ENCODE measurements around the gene MEOX2.

Gene MEOX2

DNA sequence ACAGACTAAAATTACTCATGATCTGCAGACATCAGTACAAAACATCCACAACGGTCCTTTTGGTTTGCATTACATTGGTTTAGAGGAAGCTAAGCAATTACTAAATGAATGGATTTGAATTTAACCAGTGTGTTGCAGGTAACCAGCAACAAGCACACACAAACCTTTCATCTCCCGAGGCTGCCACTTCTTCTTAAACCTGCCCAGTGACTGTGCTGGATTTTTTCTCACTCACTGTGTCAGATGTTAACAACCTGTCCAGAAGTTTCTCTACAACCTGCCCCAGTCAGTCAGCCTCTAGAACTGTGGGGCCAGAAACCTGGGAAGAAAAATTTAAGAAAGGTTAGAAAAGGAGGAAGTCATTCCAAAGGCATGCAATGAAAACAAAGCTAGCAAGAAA is 2.4 kb upstream of the MEOX2 start:
- no peak overlapping the region for H3K27ac ChIP-seq (ENCODE audit: low read length)

DNA sequence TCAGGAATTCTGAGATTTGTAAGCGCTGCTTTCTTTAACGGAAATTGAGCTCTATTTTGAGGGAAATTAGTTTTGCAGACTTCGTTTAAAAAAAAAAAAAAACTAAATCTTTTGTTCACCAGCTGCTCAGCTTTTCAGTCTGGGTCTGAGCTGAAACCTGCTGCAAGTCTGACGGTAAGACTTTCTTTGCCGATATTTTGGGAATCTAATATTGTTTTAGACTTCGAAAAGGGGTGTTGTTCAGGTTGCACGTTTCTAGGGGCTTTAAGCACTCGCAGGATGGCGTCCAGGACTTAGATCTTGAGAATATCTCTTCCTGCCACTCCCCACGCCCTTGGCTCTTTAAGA is 1.8 kb upstream of the MEOX2 start:
- Histone ChIP-seq H3K9me3 (ENCODE audit: control insufficient read depth in 1 of 2, low read length in 2 of 2) (no peaks in the 10 kb centered on the region), H3K27ac (ENCODE audit: low read length) (no peak overlapping the region), H3K4me1 (ENCODE audit: control insufficient read depth in 1 of 2, insufficient read depth in 2 of 2, low read length in 2 of 2) (peaks cover 0 to 15% of the 10 kb centered on the region in 2 donors), H3K4me3 (ENCODE audit: low read depth in 1 of 2, low read length in 2 of 2) (peak overlapping the region; percentile 68 to 69), H3K36me3 (ENCODE audit: control insufficient read depth in 1 of 2, insufficient read depth in 2 of 2, low read length in 2 of 2) (no peaks in the 10 kb centered on the region), H3K27me3 (ENCODE audit: low read depth, low read length) (peaks cover 21% of the 10 kb centered on the region)

More for the DNA sequence above, 2.4 kb upstream of the MEOX2 start:
- no peaks in the 10 kb centered on the region for H3K9me3 ChIP-seq (ENCODE audit: control insufficient read depth in 1 of 2, low read length in 2 of 2)
- H3K4me3 ChIP-seq (ENCODE audit: low read depth in 1 of 2, low read length in 2 of 2), result peak overlapping the region in 1 of 2 donors; percentile 69
- peaks cover 21% of the 10 kb centered on the region for H3K27me3 ChIP-seq (ENCODE audit: low read depth, low read length)
- peaks cover 0 to 15% of the 10 kb centered on the region in 2 donors for H3K4me1 ChIP-seq (ENCODE audit: control insufficient read depth in 1 of 2, insufficient read depth in 2 of 2, low read length in 2 of 2)
- H3K36me3 ChIP-seq (ENCODE audit: control insufficient read depth in 1 of 2, insufficient read depth in 2 of 2, low read length in 2 of 2), result no peaks in the 10 kb centered on the region

DNA sequence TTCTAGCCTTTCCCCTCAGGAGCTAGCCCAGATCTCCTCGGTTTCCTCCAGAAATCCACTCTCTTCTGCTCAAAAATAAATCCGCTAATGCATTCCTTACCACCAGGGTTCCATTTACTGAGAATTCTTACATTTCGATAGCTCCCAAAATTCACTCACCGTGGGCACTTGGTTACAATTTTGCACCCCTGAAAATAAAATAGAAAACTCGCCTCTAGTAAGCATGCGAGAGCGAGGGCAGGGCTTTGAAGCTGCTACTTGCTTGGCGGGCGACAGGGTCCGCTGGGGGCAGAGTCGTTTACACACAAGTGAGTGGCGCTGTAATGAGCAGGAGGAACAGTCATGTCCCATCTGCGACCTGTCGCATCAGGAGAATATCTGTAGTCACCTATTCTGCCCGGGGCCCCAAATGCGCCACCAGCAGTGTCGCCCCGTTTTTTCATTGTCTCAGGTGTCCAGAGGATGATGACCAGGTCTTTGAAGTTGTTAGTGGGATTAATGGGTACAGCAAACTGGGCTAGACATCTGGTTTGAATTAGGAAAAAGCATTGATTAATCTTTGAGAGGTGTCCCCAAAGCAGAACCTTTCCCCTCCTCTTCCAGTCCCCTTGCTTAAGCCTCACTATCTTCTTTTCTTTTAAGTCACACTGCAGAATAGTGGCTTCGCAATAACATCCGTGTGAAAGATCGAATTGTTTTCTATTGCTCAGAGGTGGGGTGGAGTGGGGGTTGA is 1.2 kb upstream of the MEOX2 start:
- no peaks in the 10 kb centered on the region for H3K9me3 ChIP-seq (ENCODE audit: control insufficient read depth in 1 of 2, low read length in 2 of 2)
- peak overlapping the region; percentile 68 to 69 for H3K4me3 ChIP-seq (ENCODE audit: low read depth in 1 of 2, low read length in 2 of 2)
- H3K4me1 ChIP-seq (ENCODE audit: control insufficient read depth in 1 of 2, insufficient read depth in 2 of 2, low read length in 2 of 2), result peaks cover 0 to 15% of the 10 kb centered on the region in 2 donors
- H3K27ac ChIP-seq (ENCODE audit: low read length), result no peak overlapping the region
- H3K36me3 ChIP-seq (ENCODE audit: control insufficient read depth in 1 of 2, insufficient read depth in 2 of 2, low read length in 2 of 2), result no peaks in the 10 kb centered on the region
- peaks cover 21% of the 10 kb centered on the region for H3K27me3 ChIP-seq (ENCODE audit: low read depth, low read length)

DNA sequence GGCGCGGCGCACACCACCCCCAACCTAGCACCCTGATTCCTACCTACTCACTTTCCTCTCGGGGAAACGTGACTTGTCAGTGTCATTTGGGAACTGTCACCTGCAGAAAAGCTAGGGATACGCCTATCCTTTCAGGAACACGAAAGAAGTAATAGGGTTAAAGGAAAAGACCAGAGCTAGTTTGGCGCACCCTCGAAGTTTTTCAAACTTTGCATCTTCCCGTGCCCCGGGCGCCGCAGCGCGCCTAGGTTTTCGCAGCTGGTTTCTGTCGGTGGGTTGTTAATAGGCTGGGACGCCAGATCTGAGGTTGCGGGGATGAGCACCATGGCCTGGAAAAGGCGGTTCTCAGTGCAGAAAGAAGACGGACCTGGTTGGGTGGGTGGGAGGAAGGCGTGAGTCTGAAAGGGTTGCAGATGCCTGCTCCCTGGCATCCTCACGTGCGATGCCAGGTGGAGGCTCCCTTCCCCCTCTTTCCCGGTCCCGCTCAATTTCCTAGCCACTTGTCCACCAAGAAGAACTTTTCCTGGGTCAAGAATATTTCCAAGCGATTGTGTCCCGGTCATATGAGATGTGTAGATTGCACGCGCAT is 568 bp upstream of the MEOX2 start:
- H3K27me3 ChIP-seq (ENCODE audit: low read depth, low read length), result peaks cover 21% of the 10 kb centered on the region
- H3K36me3 ChIP-seq (ENCODE audit: control insufficient read depth in 1 of 2, insufficient read depth in 2 of 2, low read length in 2 of 2), result no peaks in the 10 kb centered on the region
- H3K9me3 ChIP-seq (ENCODE audit: control insufficient read depth in 1 of 2, low read length in 2 of 2), result no peaks in the 10 kb centered on the region
- peaks cover 0 to 15% of the 10 kb centered on the region in 2 donors for H3K4me1 ChIP-seq (ENCODE audit: control insufficient read depth in 1 of 2, insufficient read depth in 2 of 2, low read length in 2 of 2)
- peak overlapping the region; percentile 68 to 69 for H3K4me3 ChIP-seq (ENCODE audit: low read depth in 1 of 2, low read length in 2 of 2)
- H3K27ac ChIP-seq (ENCODE audit: low read length), result no peak overlapping the region

DNA sequence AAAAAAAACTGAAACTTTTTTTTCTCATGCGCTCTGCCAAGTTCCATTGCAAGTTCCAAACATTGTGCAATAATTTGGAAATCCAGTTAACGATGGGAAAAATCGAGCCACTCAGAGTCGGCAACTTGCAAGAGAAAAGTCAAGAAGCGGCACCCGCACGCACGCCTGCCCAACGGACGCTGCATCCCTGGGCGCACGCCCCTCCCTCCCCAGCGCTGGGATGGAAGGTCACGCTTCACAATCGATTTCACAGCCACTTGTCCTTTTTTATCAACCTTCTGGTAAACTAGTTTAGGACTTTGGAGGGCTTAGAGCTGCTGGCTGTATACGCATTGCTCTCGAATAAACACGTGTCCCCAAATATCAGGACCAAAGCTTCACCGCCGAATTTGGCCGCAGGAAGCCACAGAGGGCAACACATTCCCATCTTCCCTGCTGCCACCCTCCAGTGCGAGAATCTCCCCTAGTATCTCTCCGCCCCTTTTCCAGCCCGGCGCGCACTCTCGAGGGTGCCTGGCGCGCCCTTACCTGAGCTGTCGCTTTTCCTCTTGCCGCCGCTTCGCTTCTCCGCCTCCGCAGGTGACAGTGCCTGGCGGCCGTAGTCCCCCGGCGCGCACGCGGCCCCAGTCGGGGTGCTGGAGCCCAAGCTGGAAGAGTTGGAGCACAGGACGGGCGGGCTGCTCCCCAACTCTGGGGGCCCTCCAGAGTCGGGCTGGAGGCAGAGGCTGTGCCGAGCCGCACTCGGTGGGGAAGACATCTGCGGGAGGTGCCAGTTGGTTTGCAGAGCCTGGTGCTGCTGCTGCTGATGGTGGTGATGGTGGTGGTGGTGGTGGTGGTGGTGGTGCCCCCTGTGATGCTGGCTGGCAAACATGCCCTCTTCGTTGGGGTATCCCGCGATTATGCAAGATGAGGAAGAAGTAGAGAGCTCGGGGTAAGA is 857 bp downstream of the MEOX2 start:
- Histone ChIP-seq H3K4me1 (ENCODE audit: control insufficient read depth in 1 of 2, insufficient read depth in 2 of 2, low read length in 2 of 2) (peaks cover 0 to 15% of the 10 kb centered on the region in 2 donors), H3K27ac (ENCODE audit: low read length) (peak overlapping the region; percentile 57), H3K36me3 (ENCODE audit: control insufficient read depth in 1 of 2, insufficient read depth in 2 of 2, low read length in 2 of 2) (no peaks in the 10 kb centered on the region), H3K4me3 (ENCODE audit: low read depth in 1 of 2, low read length in 2 of 2) (peak overlapping the region; percentile 68 to 69), H3K27me3 (ENCODE audit: low read depth, low read length) (peaks cover 21% of the 10 kb centered on the region), H3K9me3 (ENCODE audit: control insufficient read depth in 1 of 2, low read length in 2 of 2) (no peaks in the 10 kb centered on the region)

DNA sequence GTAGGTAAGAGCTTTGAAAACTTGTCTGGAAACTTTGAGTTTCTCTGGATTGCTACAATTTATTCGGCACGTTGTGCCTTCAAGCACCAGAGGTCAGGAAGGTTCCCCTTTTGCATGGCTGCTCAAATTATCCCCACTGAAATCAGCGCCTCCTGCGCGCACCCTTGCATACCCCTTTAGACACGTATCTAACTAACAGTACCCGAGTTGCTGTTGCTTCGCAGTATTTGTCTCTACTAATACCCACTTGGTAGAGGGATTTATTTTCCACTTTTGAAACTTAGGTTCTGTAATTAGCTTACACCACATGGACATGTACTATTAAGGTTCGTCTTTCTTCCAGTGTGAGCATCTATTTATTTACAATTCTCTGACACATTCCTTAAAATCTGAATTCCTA is 1.6 kb downstream of the MEOX2 start:
- peaks cover 0 to 15% of the 10 kb centered on the region in 2 donors for H3K4me1 ChIP-seq (ENCODE audit: control insufficient read depth in 1 of 2, insufficient read depth in 2 of 2, low read length in 2 of 2)
- H3K4me3 ChIP-seq (ENCODE audit: low read depth in 1 of 2, low read length in 2 of 2), result peak overlapping the region; percentile 68 to 69
- no peaks in the 10 kb centered on the region for H3K36me3 ChIP-seq (ENCODE audit: control insufficient read depth in 1 of 2, insufficient read depth in 2 of 2, low read length in 2 of 2)
- peak overlapping the region; percentile 20 for H3K27ac ChIP-seq (ENCODE audit: low read length)
- peaks cover 21% of the 10 kb centered on the region for H3K27me3 ChIP-seq (ENCODE audit: low read depth, low read length)
- no peaks in the 10 kb centered on the region for H3K9me3 ChIP-seq (ENCODE audit: control insufficient read depth in 1 of 2, low read length in 2 of 2)

DNA sequence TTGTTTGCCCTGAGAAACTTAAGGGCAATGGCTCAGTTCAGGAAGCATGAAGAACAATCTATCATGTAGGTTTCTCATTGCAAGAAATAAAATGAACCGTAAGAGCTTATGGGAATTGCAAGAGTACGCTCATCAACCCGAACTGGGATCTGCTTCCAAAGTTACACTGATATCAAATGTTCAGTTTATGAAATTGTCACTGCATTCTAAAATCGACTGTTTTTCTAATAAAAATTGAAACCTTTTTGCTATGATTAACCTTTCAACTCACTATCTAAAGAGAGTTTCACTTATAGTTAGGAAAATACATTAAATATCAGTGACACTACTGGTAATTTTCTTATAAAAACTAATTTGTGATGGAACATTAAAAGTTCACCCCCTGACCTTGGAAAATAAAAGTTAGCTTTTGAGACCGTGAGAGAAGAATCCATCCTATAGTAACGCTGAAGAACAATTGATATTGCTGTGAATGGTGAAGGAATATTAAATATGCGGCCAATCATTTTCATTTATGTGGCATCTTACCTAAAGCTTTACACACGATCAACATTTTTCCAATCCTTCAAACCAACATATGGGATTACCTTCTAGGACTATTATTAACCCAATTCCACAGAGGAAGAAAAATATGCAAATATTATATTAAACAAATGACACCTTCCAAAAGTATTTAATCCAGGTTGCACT is 2.2 kb downstream of the MEOX2 start:
- Histone ChIP-seq H3K27ac (ENCODE audit: low read length) (peak overlapping the region; percentile 20), H3K27me3 (ENCODE audit: low read depth, low read length) (peaks cover 21% of the 10 kb centered on the region), H3K36me3 (ENCODE audit: control insufficient read depth in 1 of 2, insufficient read depth in 2 of 2, low read length in 2 of 2) (no peaks in the 10 kb centered on the region), H3K4me1 (ENCODE audit: control insufficient read depth in 1 of 2, insufficient read depth in 2 of 2, low read length in 2 of 2) (peaks cover 0 to 15% of the 10 kb centered on the region in 2 donors), H3K4me3 (ENCODE audit: low read depth in 1 of 2, low read length in 2 of 2) (peak overlapping the region; percentile 19 to 69), H3K9me3 (ENCODE audit: control insufficient read depth in 1 of 2, low read length in 2 of 2) (no peaks in the 10 kb centered on the region)

DNA sequence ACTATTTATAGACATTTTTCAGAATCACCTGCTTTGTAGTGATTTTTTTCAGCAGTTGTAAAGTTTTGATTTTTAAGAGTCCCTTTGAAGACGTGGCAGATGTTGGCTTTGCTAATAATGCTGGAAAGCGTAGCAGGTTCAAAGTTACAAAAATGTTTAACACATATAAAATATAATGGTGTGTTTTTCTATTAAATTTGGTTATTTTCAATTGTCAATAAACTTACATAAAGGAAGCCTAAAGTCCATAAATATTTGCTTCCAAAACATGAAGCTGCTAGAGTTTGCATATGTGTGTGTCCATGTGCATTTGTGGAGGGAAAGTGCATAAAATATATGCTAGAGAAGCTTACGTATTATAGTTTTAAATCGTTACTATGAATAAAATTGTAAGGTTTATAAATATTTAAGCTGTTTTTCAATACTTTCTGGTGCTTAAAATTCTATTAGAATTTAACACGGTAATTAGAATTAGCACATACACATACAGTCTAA is 3.7 kb downstream of the MEOX2 start:
- peaks cover 0 to 15% of the 10 kb centered on the region in 2 donors for H3K4me1 ChIP-seq (ENCODE audit: control insufficient read depth in 1 of 2, insufficient read depth in 2 of 2, low read length in 2 of 2)
- no peaks in the 10 kb centered on the region for H3K9me3 ChIP-seq (ENCODE audit: control insufficient read depth in 1 of 2, low read length in 2 of 2)
- H3K27me3 ChIP-seq (ENCODE audit: low read depth, low read length), result peaks cover 21% of the 10 kb centered on the region
- H3K36me3 ChIP-seq (ENCODE audit: control insufficient read depth in 1 of 2, insufficient read depth in 2 of 2, low read length in 2 of 2), result no peaks in the 10 kb centered on the region
- H3K4me3 ChIP-seq (ENCODE audit: low read depth in 1 of 2, low read length in 2 of 2), result peak overlapping the region in 1 of 2 donors; percentile 18
- H3K27ac ChIP-seq (ENCODE audit: low read length), result no peak overlapping the region

DNA sequence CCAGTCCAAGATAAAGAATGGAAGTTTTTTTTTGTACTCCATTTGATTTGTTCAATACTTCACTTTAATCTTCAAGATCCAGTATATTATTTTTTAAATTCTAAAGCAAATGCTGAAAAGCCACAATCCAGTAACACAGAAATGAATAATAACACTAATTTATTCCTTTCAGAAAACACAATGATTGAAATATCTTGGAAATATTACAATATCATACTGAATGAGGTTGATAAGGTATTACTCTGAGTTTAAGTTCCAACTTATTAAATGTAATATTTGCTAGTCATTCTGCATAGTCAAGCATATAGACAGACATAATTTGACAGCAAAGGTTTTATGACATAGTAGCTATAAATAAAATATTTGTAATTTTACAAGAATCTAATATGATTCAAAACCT is 4.4 kb downstream of the MEOX2 start:
- peaks cover 19% of the 10 kb centered on the region for H3K27me3 ChIP-seq (ENCODE audit: low read depth, low read length)
- H3K36me3 ChIP-seq (ENCODE audit: control insufficient read depth in 1 of 2, insufficient read depth in 2 of 2, low read length in 2 of 2), result no peaks in the 10 kb centered on the region
- H3K4me3 ChIP-seq (ENCODE audit: low read depth in 1 of 2, low read length in 2 of 2), result no peak overlapping the region
- H3K27ac ChIP-seq (ENCODE audit: low read length), result no peak overlapping the region
- peaks cover 0 to 15% of the 10 kb centered on the region in 2 donors for H3K4me1 ChIP-seq (ENCODE audit: control insufficient read depth in 1 of 2, insufficient read depth in 2 of 2, low read length in 2 of 2)
- peaks cover 0 to 3% of the 10 kb centered on the region in 2 donors for H3K9me3 ChIP-seq (ENCODE audit: control insufficient read depth in 1 of 2, low read length in 2 of 2)

DNA sequence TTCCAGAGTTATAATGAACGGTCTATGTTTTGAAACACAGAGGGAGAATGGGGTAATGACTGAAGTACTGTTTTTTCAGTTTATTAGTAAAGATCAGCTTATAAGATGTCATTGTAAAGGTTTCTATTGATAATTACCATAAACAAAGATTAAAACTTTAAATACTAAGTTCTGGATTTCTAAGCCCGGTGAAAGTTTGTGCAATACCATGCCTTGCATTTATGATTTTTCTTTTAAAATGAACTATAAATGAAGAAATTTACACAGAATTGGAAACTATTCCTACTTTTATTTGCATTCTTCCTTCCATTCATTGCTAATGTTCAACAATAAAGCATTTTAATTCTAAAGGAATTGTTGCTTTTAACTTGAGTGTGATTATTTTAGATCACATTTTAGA is 4.9 kb downstream of the MEOX2 start:
- Histone ChIP-seq H3K27ac (ENCODE audit: low read length) (no peak overlapping the region), H3K9me3 (ENCODE audit: control insufficient read depth in 1 of 2, low read length in 2 of 2) (peaks cover 0 to 4% of the 10 kb centered on the region in 2 donors), H3K4me3 (ENCODE audit: low read depth in 1 of 2, low read length in 2 of 2) (no peak overlapping the region), H3K4me1 (ENCODE audit: control insufficient read depth in 1 of 2, insufficient read depth in 2 of 2, low read length in 2 of 2) (peaks cover 0 to 15% of the 10 kb centered on the region in 2 donors), H3K36me3 (ENCODE audit: control insufficient read depth in 1 of 2, insufficient read depth in 2 of 2, low read length in 2 of 2) (no peaks in the 10 kb centered on the region), H3K27me3 (ENCODE audit: low read depth, low read length) (peaks cover 14% of the 10 kb centered on the region)
